Raji (cell line): Measurements from ENCODE around the gene PHF21A.
A peak's percentile ranks its signal among the peaks of the same experiment; 100 is the strongest.

Experiments
- POLR2A ChIP-seq: IDR thresholded peaks from 2 replicates; pipeline ENCODE4 v1.6.1; 2011; ENCODE audit warnings: low read depth, low read length, control low read depth; ENCODE audit not compliant: insufficient read depth

The PHF21A gene

DNA sequence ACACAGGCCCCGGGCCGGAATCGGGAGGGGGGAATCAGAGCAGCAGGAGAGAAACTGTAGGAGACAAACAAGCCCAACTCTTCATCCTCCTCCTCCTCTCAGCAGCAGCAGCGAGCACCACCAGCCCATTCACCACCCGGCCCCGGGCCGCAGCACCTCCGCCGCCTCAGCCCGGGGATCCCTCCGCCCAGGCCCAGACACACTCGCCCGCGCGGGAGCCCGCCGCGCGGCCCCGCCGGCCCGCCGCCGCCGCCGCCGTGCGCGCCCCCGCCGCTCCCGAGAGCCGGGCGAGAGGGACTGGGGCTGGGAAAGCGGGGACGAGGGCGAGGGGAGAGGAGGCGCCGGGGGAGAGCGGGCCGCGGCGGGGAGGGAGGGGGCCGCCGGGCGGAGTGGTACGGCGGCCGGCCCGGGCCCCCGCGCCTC is at the start of gene PHF21A:
Gene PHF21A, minus strand, starts transcription at position 154 of the 423 bp plus-strand sequence. CDS start 37,235 bp downstream, outside the sequence.
- TF ChIP-seq POLR2A = peak; percentile 78

DNA sequence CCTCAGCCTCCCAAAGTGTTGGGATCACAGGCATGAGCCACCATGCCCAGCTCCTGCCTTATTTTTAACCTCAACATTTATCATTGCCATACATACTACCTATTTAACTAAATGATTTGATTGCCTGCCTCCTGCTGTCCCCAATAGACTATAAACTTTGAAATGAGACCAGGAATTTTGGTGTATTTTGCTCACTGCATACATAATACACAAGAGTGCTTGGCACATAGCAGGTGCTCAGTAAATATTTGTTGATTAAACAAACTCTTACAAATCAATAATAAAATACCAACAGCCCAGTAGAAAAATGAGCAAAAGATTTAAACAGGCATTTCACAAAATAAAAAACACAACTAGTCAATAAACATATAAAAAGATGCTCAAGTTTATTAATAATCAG is 49.5 kb upstream of the PHF21A start:
- no peak for TF ChIP-seq POLR2A

DNA sequence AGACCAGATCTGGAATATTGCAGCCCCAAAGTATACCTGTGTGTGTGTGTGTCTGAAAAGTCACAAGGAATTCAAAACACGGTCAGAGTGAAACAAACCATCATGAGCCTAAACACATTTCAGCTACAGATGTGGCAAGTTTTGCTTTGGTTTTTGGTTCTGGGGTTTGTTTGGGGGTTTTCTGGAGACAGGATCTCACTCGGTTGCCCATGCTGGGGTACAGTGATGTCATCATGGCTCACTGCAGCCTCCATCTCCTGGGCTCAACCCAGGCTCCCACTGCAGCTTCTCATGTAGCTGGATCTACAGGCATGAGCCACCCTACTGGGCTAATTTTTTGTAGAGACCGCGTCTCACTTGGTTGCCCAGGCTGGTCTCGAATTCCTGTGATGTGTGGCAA is 41.4 kb upstream of the PHF21A start:
- no peak for TF ChIP-seq POLR2A

DNA sequence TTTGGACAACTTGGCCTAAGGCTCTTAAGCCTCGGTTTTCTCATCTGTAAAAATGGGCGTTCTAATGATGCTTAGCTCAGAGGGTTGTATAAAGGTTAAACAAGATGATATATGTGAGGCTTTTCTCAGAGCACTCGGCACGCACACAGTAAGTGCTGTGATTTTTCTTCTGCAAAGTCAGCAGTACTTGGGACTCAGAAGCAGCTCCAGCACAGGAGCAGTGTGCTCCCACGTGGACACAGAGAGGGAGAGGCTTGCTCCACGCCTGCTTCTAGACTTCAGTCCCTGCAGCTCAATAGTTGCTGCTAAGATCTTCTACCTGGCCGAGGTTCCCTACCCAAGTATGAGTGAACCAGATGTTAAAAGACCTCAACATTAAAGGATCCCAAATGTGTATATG is 39.9 kb upstream of the PHF21A start:
- no peak for TF ChIP-seq POLR2A

DNA sequence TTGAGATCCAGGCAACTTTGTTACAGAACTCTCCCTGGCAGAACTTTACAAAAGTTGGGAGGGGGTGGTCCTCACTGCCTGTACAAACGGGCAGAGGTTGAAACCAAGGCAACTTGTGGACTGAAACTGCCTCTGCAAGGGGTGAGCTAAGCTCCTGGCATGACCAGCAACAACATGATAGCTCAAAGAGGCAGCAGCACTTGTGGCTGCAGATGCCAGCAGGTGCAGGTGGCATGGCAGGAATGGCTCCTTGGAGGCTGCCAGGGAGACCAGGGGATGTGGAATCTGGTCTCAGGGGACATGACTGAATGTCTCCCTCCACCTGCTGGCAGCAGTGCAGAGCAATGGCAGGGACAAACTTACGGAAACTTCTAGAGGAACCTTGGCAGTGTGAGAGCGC is 38.8 kb upstream of the PHF21A start:
- no peak for TF ChIP-seq POLR2A

GRCh38 chr11:46159680-46160079 is 38.4 kb upstream of the PHF21A start:
- TF ChIP-seq POLR2A = no peak

- no peak for TF ChIP-seq POLR2A
These were observed 28.6 kb upstream of the PHF21A start for GRCh38 chr11:46149826-46150225.

DNA sequence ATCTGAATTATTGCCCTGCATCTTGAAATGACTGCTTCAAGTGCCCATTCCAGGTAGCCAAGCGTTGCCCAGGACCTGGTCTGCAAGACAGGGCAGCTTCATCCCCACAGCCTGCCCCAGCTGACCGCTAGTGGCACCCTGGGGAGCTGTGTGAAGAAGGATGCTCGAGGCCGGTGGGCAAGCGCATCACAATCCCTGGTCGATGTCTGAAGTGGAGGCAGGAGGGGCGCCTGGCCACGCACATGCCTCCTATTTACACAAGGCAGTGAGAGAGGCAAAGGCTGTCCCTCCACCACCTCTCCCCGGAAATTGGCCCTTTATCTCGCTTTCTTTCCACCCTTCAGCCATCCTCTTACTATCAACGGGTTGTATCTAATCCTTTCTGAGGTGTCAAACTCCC is 28.1 kb upstream of the PHF21A start:
- no peak for TF ChIP-seq POLR2A

GRCh38 chr11:46144741-46145140 is 23.5 kb upstream of the PHF21A start:
- TF ChIP-seq POLR2A = no peak

GRCh38 chr11:46143049-46143806 is 22.0 kb upstream of the PHF21A start:
- TF ChIP-seq POLR2A = no peak

GRCh38 chr11:46142561-46142960 is 21.3 kb upstream of the PHF21A start:
- no peak for TF ChIP-seq POLR2A

- no peak for TF ChIP-seq POLR2A
These were observed 20.3 kb upstream of the PHF21A start for GRCh38 chr11:46141597-46141996.

DNA sequence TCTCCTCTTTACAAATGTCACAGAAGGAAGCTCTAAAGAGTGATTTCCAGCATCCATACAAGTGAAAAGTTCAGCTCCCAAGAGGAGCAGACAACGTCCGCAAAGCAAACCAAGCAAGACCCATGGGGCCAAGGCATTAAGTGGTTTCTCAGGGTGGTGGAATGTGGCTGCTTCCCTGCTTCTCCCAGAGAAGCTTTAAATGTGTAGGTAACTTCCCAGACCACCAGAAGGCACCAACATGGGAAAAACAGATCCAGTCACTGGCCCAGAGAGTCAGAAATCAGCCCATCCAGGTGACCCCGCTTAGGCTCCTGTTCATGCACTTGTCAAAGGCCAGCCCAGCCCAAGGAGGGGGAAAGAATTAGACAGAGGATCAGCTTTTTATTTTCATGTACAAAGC is 13.3 kb upstream of the PHF21A start:
- TF ChIP-seq POLR2A = no peak

DNA sequence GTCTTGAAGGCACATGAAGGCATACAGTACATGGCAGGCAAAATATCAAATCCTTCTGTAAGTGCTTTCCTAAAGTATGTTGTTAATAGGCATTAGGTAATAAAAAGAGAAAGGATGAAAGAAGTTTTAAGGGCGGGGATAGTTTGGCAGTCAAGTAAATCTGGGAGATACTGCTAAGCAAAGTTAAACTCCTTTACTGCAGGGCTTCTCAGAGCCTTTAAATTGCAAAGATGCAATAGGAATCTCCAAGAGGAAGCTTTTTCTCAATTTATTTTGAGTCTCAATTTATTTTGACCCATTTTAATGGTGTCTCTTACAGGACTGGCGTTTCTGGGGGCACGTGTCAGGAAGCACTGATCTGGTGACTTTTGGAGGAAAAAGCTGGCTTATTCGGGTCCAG is 12.8 kb upstream of the PHF21A start:
- no peak for TF ChIP-seq POLR2A

- no peak for TF ChIP-seq POLR2A
These were observed 11.9 kb upstream of the PHF21A start for GRCh38 chr11:46133119-46133518.

GRCh38 chr11:46130286-46130940 is 9.2 kb upstream of the PHF21A start:
- TF ChIP-seq POLR2A = no peak

GRCh38 chr11:46129133-46129532 is 7.9 kb upstream of the PHF21A start:
- no peak for TF ChIP-seq POLR2A

- TF ChIP-seq POLR2A = no peak
These were observed 5.9 kb upstream of the PHF21A start for GRCh38 chr11:46127150-46127638.
